Caco-2 (cell line): ENCODE measurements around the gene PUS1. TPM values are rescaled to one million over a fixed set of nuclear protein-coding genes. Genes with fewer than 3 reads are reported as not detected.

Experiments
- BruUV-seq: library from RNA; stranded (reverse); fragments of 400-500 nt; replicated peaks from 2 replicates; lab custom pipeline; 2021; lab: Mats Ljungman, UMichigan
- CTCF ChIA-PET: fragments of 300-600 bp; sonication (Branson Sonifier 250); formaldehyde crosslinking; loops from one replicate; lab custom pipeline; 2022; ENCODE audit warnings: antibody characterized with exemption; lab: Charles Lee
- POLR2A ChIA-PET: fragments of 300-600 bp; sonication (Branson Sonifier 250); formaldehyde crosslinking; loops from one replicate; lab custom pipeline; 2022; ENCODE audit warnings: antibody characterized with exemption; lab: Charles Lee
- DNase-seq, 2 experiments: peaks; one replicate each; pipeline versions ENCODE4 v3.0.0 to v3.0.0-alpha.2; 2020 to 2022
- H3K27me3 ChIP-seq: replicated peaks from 2 replicates; pipeline ENCODE4 v1.6.0; 2011; ENCODE audit warnings: low read length; ENCODE audit not compliant: control insufficient read depth, insufficient read depth
- H3K36me3 ChIP-seq: 2 replicates; pipeline ENCODE4 v1.5.1; 2011; ENCODE audit warnings: low read length; ENCODE audit not compliant: control insufficient read depth, insufficient read depth
- H3K4me1 ChIP-seq: fragments of 250-450 bp; sonication (Bioruptor Pico); 2 replicates; pipeline ENCODE4 v1.5.1; 2020; ENCODE audit warnings: mild to moderate bottlenecking
- H3K4me3 ChIP-seq: 2 replicates; pipeline ENCODE4 v1.5.1; 2011; ENCODE audit warnings: low read depth, mild to moderate bottlenecking, control low read depth, low read length
- H3K9me3 ChIP-seq: fragments of 250-450 bp; sonication (Bioruptor Pico); 2 replicates; pipeline ENCODE4 v1.5.1; 2020; ENCODE audit warnings: mild to moderate bottlenecking, moderate library complexity
- H3K27ac Mint-ChIP-seq: one replicate; pipeline ENCODE4 v1.8.0; 2022; ENCODE audit warnings: mixed read lengths; ENCODE audit not compliant: unreplicated experiment
- H3K27me3 Mint-ChIP-seq: one replicate; pipeline ENCODE4 v1.8.0; 2022; ENCODE audit warnings: mixed read lengths; ENCODE audit not compliant: insufficient read depth, unreplicated experiment
- H3K36me3 Mint-ChIP-seq: one replicate; pipeline ENCODE4 v1.8.0; 2022; ENCODE audit warnings: mild to moderate bottlenecking, mixed read lengths; ENCODE audit not compliant: insufficient read depth, unreplicated experiment
- H3K4me1 Mint-ChIP-seq: one replicate; pipeline ENCODE4 v1.8.0; 2022; ENCODE audit warnings: low read depth, mixed read lengths; ENCODE audit not compliant: unreplicated experiment
- H3K4me3 Mint-ChIP-seq: one replicate; pipeline ENCODE4 v1.8.0; 2022; ENCODE audit warnings: mild to moderate bottlenecking, moderate library complexity, mixed read lengths; ENCODE audit not compliant: unreplicated experiment
- H3K9me3 Mint-ChIP-seq: one replicate; pipeline ENCODE4 v1.8.0; 2022; ENCODE audit warnings: mixed read lengths; ENCODE audit not compliant: unreplicated experiment
- CTCF ChIP-seq, 2 experiments: fragments of 200-600 bp in 1 of 2; IDR thresholded peaks; 1 replicate in 1 of 2; 2 replicates in 1 of 2; pipeline versions ENCODE4 v1.5.1 to v1.8.0; 2011 to 2022; ENCODE audit warnings: antibody characterized with exemption in 1 of 2, control low read depth in 1 of 2, inconsistent platforms in 1 of 2, low read depth in 1 of 2, low read length in 1 of 2, mild to moderate bottlenecking in 1 of 2, moderate library complexity in 1 of 2; ENCODE audit not compliant: insufficient read depth in 1 of 2, severe bottlenecking in 1 of 2, unreplicated experiment in 1 of 2
- intact Hi-C: fragments of 100-400 bp; cut with micrococcal nuclease; formaldehyde crosslinking; loops from one replicate; pipeline ENCODE4 v1.10.0; 2022; ENCODE audit not compliant: unreplicated experiment
- total RNA-seq: library from RNA; stranded (reverse); gene quantifications from 2 replicates; pipeline ENCODE4 v1.2.3, GENCODE V29; 2022

Gene PUS1
- total RNA-seq, 1 experiment from 2014 or later, result 71.9 TPM

DNA sequence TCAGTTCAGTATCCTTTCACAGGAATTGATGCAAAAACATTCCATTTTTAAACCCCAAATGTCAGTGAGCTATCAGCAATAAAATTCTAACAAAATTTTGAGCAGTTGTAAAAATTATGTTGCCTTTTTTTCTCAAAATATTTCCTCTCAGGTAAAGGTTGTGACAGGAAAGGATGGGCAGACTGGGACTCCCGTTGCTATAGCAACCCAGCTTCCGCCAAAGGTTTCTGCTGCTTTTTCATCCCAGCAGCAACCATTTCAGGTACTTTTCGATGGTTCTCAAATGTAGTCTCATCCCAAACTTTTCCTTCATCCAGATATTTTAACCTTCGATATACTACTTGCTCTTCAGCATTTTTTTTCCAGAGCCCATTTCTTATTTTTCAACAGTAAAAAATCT is 34.3 kb downstream of the PUS1 start:
- Histone ChIP-seq H3K4me1 (no peaks in the 10 kb centered on the region), H3K27me3 (no peaks in the 10 kb centered on the region), H3K9me3 (no peaks in the 10 kb centered on the region), H3K36me3 (no peaks in the 10 kb centered on the region), H3K4me3 (no peak overlapping the region)
- H3K27me3 Mint-ChIP-seq, result no peaks in the 10 kb centered on the region
- no peak overlapping the region for H3K4me3 Mint-ChIP-seq
- no peak overlapping the region for H3K27ac Mint-ChIP-seq
- no peaks in the 10 kb centered on the region for H3K4me1 Mint-ChIP-seq
- H3K36me3 Mint-ChIP-seq, result peaks cover 14% of the 10 kb centered on the region
- DNase-seq, result no peak
- intact Hi-C loops, result no loop called here
- no peaks in the 10 kb centered on the region for H3K9me3 Mint-ChIP-seq
- BruUV-seq, result no TSS peak
- TF ChIP-seq CTCF (IDR thresholded peaks at IDR 0.05; ENCODE audit: insufficient read depth in 1 of 2, low read depth in 1 of 2, low read length in 1 of 2, severe bottlenecking in 1 of 2, unreplicated experiment in 1 of 2), result no peak
- POLR2A ChIA-PET, result no interaction called here
- CTCF ChIA-PET, result no interaction called here

DNA sequence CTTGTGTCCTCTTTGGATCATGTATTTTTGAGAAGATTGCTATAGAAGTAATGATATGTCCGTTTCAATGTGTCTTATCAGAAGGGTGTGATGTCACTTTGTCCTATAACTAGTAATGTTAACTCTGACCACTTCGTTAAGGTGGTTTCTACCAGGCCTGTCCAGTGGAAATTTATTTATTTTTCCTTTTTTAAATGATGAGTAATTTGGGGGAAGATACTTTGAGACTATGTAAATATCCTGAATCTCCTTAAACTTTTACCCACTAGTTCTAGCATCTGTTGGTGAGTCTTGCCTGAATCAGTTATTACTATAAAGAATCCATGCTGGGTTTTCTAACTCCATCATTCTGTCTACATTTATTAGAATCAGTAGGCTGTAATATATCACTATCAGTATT is 36.0 kb downstream of the PUS1 start:
- no TSS peak for BruUV-seq
- Mint-ChIP-seq H3K27ac (no peak overlapping the region), H3K36me3 (peaks cover 14% of the 10 kb centered on the region), H3K4me1 (no peaks in the 10 kb centered on the region), H3K9me3 (no peaks in the 10 kb centered on the region), H3K4me3 (no peak overlapping the region), H3K27me3 (no peaks in the 10 kb centered on the region)
- DNase-seq, result no peak
- ChIA-PET CTCF (no interaction called here), POLR2A (no interaction called here)
- Histone ChIP-seq H3K27me3 (no peaks in the 10 kb centered on the region), H3K4me3 (no peak overlapping the region), H3K36me3 (no peaks in the 10 kb centered on the region), H3K4me1 (no peaks in the 10 kb centered on the region), H3K9me3 (no peaks in the 10 kb centered on the region)
- TF ChIP-seq CTCF (IDR thresholded peaks at IDR 0.05; ENCODE audit: insufficient read depth in 1 of 2, low read depth in 1 of 2, low read length in 1 of 2, severe bottlenecking in 1 of 2, unreplicated experiment in 1 of 2), result no peak
- intact Hi-C loops, result no loop called here

GRCh38 chr12:131971226-131971625 is 42.1 kb downstream of the PUS1 start:
- H3K36me3 Mint-ChIP-seq, result peaks cover 12% of the 10 kb centered on the region
- Histone ChIP-seq H3K9me3 (no peaks in the 10 kb centered on the region), H3K27me3 (no peaks in the 10 kb centered on the region), H3K36me3 (no peaks in the 10 kb centered on the region), H3K4me3 (no peak overlapping the region), H3K4me1 (no peaks in the 10 kb centered on the region)
- no peaks in the 10 kb centered on the region for H3K27me3 Mint-ChIP-seq
- H3K9me3 Mint-ChIP-seq, result no peaks in the 10 kb centered on the region
- no TSS peak for BruUV-seq
- H3K4me1 Mint-ChIP-seq, result no peaks in the 10 kb centered on the region
- intact Hi-C loops, result no loop called here
- no peak overlapping the region for H3K4me3 Mint-ChIP-seq
- no peak for DNase-seq
- no peak for TF ChIP-seq CTCF (IDR thresholded peaks at IDR 0.05; ENCODE audit: insufficient read depth in 1 of 2, low read depth in 1 of 2, low read length in 1 of 2, severe bottlenecking in 1 of 2, unreplicated experiment in 1 of 2)
- no peak overlapping the region for H3K27ac Mint-ChIP-seq
- ChIA-PET CTCF (no interaction called here), POLR2A (no interaction called here)
